Activated CD4-positive, alpha-beta T cell treated with anti-CD3 and anti-CD28 coated beads for 4 hours (primary cell): ENCODE data around the gene GOSR1.
"Not testable (repeated sequence)": the region's sequence is repeated elsewhere in the genome, so short reads cannot be mapped to it uniquely, and the experiment has no call there.

Experiments
- DNase-seq, 2 donors: peaks; one replicate each; pipeline ENCODE4 v3.0.0-alpha.2; 2020

The GOSR1 gene

GRCh38 chr17:30549181-30549580, 72.0 kb downstream of the GOSR1 start:
- DNase-seq = not testable (repeated sequence)

- DNase-seq = no peak
Measured at GRCh38 chr17:30549864-30550511, 72.8 kb downstream of the GOSR1 start.

GRCh38 chr17:30550512-30551273, 73.5 kb downstream of the GOSR1 start:
- DNase-seq = no peak

GRCh38 chr17:30551274-30551995, 74.2 kb downstream of the GOSR1 start:
- DNase-seq = not testable (repeated sequence)

- DNase-seq = no peak
Measured at GRCh38 chr17:30551996-30552339, 74.8 kb downstream of the GOSR1 start.

- DNase-seq = no peak
Measured at GRCh38 chr17:30552994-30553566, 75.9 kb downstream of the GOSR1 start.

- not testable (repeated sequence) for DNase-seq
Measured at GRCh38 chr17:30553823-30554440, 76.7 kb downstream of the GOSR1 start.

- no peak for DNase-seq
Measured at GRCh38 chr17:30554839-30555751, 77.9 kb downstream of the GOSR1 start.

- no peak for DNase-seq
Measured at GRCh38 chr17:30555942-30556341, 78.7 kb downstream of the GOSR1 start.

- no peak for DNase-seq
Measured at GRCh38 chr17:30556374-30557332, 79.4 kb downstream of the GOSR1 start.

- DNase-seq = no peak
Measured at GRCh38 chr17:30557916-30558685, 80.9 kb downstream of the GOSR1 start.

GRCh38 chr17:30558686-30559545, 81.7 kb downstream of the GOSR1 start:
- no peak for DNase-seq

- no peak for DNase-seq
Measured at GRCh38 chr17:30559656-30560055, 82.4 kb downstream of the GOSR1 start.

- not testable (repeated sequence) for DNase-seq
Measured at GRCh38 chr17:30560117-30561026, 83.2 kb downstream of the GOSR1 start.

GRCh38 chr17:30561766-30562165, 84.6 kb downstream of the GOSR1 start:
- not testable (repeated sequence) for DNase-seq

GRCh38 chr17:30563131-30563904, 86.1 kb downstream of the GOSR1 start:
- DNase-seq = not testable (repeated sequence)

- not testable (repeated sequence) for DNase-seq
Measured at GRCh38 chr17:30563905-30564390, 86.7 kb downstream of the GOSR1 start.
